D721Med (cell line): ENCODE data around the gene OGFR.

ENCODE experiments used
- DNase-seq: peaks from one replicate; pipeline ENCODE4 v3.0.0; 2011; ENCODE audit warnings: low spot score; ENCODE audit not compliant: insufficient read length
- FAIRE-seq: peaks from 2 replicates; lab custom pipeline; 2011; peaks lifted over from hg19 to GRCh38; lab: Jason Lieb, UNC
- CTCF ChIP-seq: IDR thresholded peaks from 2 replicates; pipeline ENCODE4 v1.5.1; 2012; ENCODE audit warnings: mild to moderate bottlenecking, control low read depth; ENCODE audit not compliant: insufficient read depth; ENCODE audit errors: missing control alignments

OGFR gene

GRCh38 chr20:62832212-62832922, 27.7 kb downstream of the OGFR start:
- FAIRE-seq (no peak), DNase-seq (no peak)
- TF ChIP-seq CTCF: no peak

GRCh38 chr20:62832951-62833391, 28.3 kb downstream of the OGFR start:
- no peak for TF ChIP-seq CTCF
- FAIRE-seq (no peak), DNase-seq (no peak)

- TF ChIP-seq CTCF: no peak
- FAIRE-seq (no peak), DNase-seq (no peak)
These were observed 30.5 kb downstream of the OGFR start for GRCh38 chr20:62834967-62835730.

GRCh38 chr20:62835931-62836861, 31.6 kb downstream of the OGFR start:
- TF ChIP-seq CTCF: no peak
- DNase-seq: no peak
- FAIRE-seq: no peak

- DNase-seq (no peak), FAIRE-seq (no peak)
- TF ChIP-seq CTCF: no peak
These were observed 32.4 kb downstream of the OGFR start for GRCh38 chr20:62836967-62837490.

- TF ChIP-seq CTCF: no peak
- DNase-seq: no peak
- FAIRE-seq: no peak
These were observed 33.1 kb downstream of the OGFR start for GRCh38 chr20:62837790-62838127.
